ENCODE measurements around the gene SLC25A4. TPM values are rescaled to one million over a fixed set of nuclear protein-coding genes. Genes with fewer than 3 reads are reported as not detected.

SLC25A4 gene
- total and polyA plus RNA-seq, 2 of the 4 experiments (the other 2 are of a cell fraction), result 16.0 to 21.6 TPM

DNA sequence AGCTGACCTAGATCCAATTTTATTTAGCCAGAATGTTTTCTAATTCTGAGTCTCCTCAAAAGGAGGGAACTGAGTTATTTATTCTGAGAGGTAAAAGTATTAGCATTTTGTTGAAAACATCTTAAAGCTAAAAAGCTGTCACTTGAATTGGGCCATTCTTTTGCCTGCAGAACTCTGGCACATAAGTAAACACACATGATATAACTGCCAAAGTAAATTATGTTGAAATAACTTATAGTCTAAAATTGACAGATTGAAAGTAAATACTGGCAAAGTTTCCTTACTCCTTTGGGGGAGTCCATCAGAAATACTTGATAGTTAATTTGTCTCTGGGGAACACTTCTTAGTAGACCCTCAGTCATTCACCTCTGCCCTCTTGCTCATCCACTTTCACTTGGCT, 38.3 kb upstream of the SLC25A4 start:
- Histone ChIP-seq H4K8ac (ENCODE audit: low read depth in 2 of 2, low read length in 2 of 2) (no peak overlapping the region), H2BK20ac (ENCODE audit: low read depth, low read length) (no peak overlapping the region), H2BK120ac (ENCODE audit: low read depth, low read length) (no peak overlapping the region), H4K20me1 (ENCODE audit: insufficient read depth, low read length) (no peaks in the 10 kb centered on the region), H3K9ac (ENCODE audit: low read depth, low read length) (no peak overlapping the region), H3K56ac (ENCODE audit: extremely low read depth, insufficient read depth, low read length) (no peak overlapping the region), H4K5ac (ENCODE audit: low read depth, low read length) (no peak overlapping the region), H3K9me3 (ENCODE audit: control insufficient read depth, insufficient read depth, low read length) (no peaks in the 10 kb centered on the region), H3K27me3 (ENCODE audit: control insufficient read depth, insufficient read depth, low read length) (peaks cover 9% of the 10 kb centered on the region), H3K27ac (ENCODE audit: insufficient read depth, low read length) (no peak overlapping the region), H2AK5ac (ENCODE audit: low read depth, low read length) (no peak overlapping the region), H3K4ac (ENCODE audit: low read depth, low read length) (no peak overlapping the region), H2AK9ac (replicated peaks; ENCODE audit: low read depth, low read length, poor library complexity) (no peak overlapping the region), H3K36me3 (ENCODE audit: control insufficient read depth, insufficient read depth, low read length) (no peaks in the 10 kb centered on the region), H3K18ac (ENCODE audit: low read depth, low read length) (no peak overlapping the region), H3K4me2 (ENCODE audit: low read depth, low read length) (no peak overlapping the region), H3K9me1 (ENCODE audit: insufficient read depth, low read length) (no peaks in the 10 kb centered on the region), H2BK15ac (ENCODE audit: low read depth, low read length) (no peak overlapping the region), H2BK5ac (ENCODE audit: low read depth, low read length, poor library complexity, severe bottlenecking) (no peak overlapping the region), H4K91ac (ENCODE audit: insufficient read depth, low read depth, low read length) (no peak overlapping the region), H2AFZ (replicated peaks; ENCODE audit: low read length, poor library complexity) (no peak overlapping the region), H3K14ac (replicated peaks; ENCODE audit: low read depth, low read length) (no peak overlapping the region), H3K79me1 (ENCODE audit: low read depth in 1 of 2, low read length in 2 of 2) (no peaks in the 10 kb centered on the region), H3K4me3 (ENCODE audit: insufficient read depth, low read depth, low read length) (no peak overlapping the region), H3K4me1 (ENCODE audit: control insufficient read depth, insufficient read depth, low read length) (no peaks in the 10 kb centered on the region; the same call in 1 of the 2 replicates), H3K23ac (ENCODE audit: low read depth, low read length) (no peak overlapping the region)
- no peak for DNase-seq
- TF ChIP-seq MAFK (IDR thresholded peaks at IDR 0.05; ENCODE audit: low read depth, low read length), result no peak
- TF ChIP-seq CHD1 (IDR thresholded peaks at IDR 0.05; ENCODE audit: low read depth, low read length), result no peak
- TF ChIP-seq POLR2A (IDR thresholded peaks at IDR 0.05; ENCODE audit: low read depth, low read length), result no peak
- TF ChIP-seq, protein P1, sequence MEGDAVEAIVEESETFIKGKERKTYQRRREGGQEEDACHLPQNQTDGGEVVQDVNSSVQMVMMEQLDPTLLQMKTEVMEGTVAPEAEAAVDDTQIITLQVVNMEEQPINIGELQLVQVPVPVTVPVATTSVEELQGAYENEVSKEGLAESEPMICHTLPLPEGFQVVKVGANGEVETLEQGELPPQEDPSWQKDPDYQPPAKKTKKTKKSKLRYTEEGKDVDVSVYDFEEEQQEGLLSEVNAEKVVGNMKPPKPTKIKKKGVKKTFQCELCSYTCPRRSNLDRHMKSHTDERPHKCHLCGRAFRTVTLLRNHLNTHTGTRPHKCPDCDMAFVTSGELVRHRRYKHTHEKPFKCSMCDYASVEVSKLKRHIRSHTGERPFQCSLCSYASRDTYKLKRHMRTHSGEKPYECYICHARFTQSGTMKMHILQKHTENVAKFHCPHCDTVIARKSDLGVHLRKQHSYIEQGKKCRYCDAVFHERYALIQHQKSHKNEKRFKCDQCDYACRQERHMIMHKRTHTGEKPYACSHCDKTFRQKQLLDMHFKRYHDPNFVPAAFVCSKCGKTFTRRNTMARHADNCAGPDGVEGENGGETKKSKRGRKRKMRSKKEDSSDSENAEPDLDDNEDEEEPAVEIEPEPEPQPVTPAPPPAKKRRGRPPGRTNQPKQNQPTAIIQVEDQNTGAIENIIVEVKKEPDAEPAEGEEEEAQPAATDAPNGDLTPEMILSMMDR (conservative IDR thresholded peaks at IDR 0.05; ENCODE audit: low read depth, low read length), result no peak
- TF ChIP-seq, protein P2, sequence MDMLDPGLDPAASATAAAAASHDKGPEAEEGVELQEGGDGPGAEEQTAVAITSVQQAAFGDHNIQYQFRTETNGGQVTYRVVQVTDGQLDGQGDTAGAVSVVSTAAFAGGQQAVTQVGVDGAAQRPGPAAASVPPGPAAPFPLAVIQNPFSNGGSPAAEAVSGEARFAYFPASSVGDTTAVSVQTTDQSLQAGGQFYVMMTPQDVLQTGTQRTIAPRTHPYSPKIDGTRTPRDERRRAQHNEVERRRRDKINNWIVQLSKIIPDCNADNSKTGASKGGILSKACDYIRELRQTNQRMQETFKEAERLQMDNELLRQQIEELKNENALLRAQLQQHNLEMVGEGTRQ (IDR thresholded peaks at IDR 0.05; ENCODE audit: low read depth, low read length), result no peak
- TF ChIP-seq BHLHE40 (IDR thresholded peaks at IDR 0.05; ENCODE audit: low read depth, low read length), result no peak
- no peak for TF ChIP-seq MXI1 (IDR thresholded peaks at IDR 0.05; ENCODE audit: borderline replicate concordance, low read depth, low read length)
- no peak for TF ChIP-seq CEBPB (IDR thresholded peaks at IDR 0.05; ENCODE audit: low read depth, low read length)
- TF ChIP-seq NFE2L2 (IDR thresholded peaks at IDR 0.05; ENCODE audit: low read depth, low read length), result no peak
- TF ChIP-seq, protein P3, sequence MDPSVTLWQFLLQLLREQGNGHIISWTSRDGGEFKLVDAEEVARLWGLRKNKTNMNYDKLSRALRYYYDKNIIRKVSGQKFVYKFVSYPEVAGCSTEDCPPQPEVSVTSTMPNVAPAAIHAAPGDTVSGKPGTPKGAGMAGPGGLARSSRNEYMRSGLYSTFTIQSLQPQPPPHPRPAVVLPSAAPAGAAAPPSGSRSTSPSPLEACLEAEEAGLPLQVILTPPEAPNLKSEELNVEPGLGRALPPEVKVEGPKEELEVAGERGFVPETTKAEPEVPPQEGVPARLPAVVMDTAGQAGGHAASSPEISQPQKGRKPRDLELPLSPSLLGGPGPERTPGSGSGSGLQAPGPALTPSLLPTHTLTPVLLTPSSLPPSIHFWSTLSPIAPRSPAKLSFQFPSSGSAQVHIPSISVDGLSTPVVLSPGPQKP (IDR thresholded peaks at IDR 0.05; ENCODE audit: borderline replicate concordance, low read depth, low read length), result no peak
- TF ChIP-seq RAD21 (IDR thresholded peaks at IDR 0.05; ENCODE audit: low read length), result no peak
- no peak for TF ChIP-seq RFX5 (IDR thresholded peaks at IDR 0.05; ENCODE audit: low read depth, low read length)
- no peak for TF ChIP-seq MAZ (IDR thresholded peaks at IDR 0.05; ENCODE audit: borderline replicate concordance, low read depth, low read length)
- no peak for TF ChIP-seq RCOR1 (IDR thresholded peaks at IDR 0.05; ENCODE audit: insufficient replicate concordance, low read length)
- TF ChIP-seq FOS (IDR thresholded peaks at IDR 0.05; ENCODE audit: low read depth, low read length), result no peak
- no peak for TF ChIP-seq SMC3 (IDR thresholded peaks at IDR 0.05; ENCODE audit: low read depth, low read length)
- dilution Hi-C loops (cut with HindIII; ENCODE audit: low sequenced_read_pairs, unreplicated experiment), result no loop called here
- ATAC-seq (ENCODE audit: low read depth), result no peak
- in situ Hi-C loops (cut with MboI; ENCODE audit: low sequenced_read_pairs), result no loop called here
- intact Hi-C loops (cut with micrococcal nuclease), result no loop called here
- ChIA-PET POLR2A (ENCODE audit: unreplicated experiment) (no interaction called here), CTCF (interaction anchor here (0.7 kb wide), 1 partner anchor 30 kb away, joined by 3 read pairs; no protein-coding TSS in a partner anchor)
- BruUV-seq (replicated peaks), result no TSS peak

Data from IMR-90 (cell line).